GM21786 (cell line): Measurements from ENCODE around the gene HSF5.

ENCODE experiments used
- ATAC-seq: cut with Tn5 transposase; IDR thresholded peaks from one replicate; pipeline ENCODE4 v1.9.1; 2021; ENCODE audit not compliant: unreplicated experiment

The HSF5 gene

GRCh38 chr17:58371300-58371950 is 116.8 kb downstream of the HSF5 start:
- ATAC-seq, result no peak

- ATAC-seq, result no peak
These were observed 117.5 kb downstream of the HSF5 start for GRCh38 chr17:58370716-58371115.

- ATAC-seq, result no peak
These were observed 117.9 kb downstream of the HSF5 start for GRCh38 chr17:58370309-58370708.
